Upper lobe of right lung (tissue), 1 donor: ENCODE data around the gene RNF7. TPM values are rescaled to one million over a fixed set of nuclear protein-coding genes. Genes with fewer than 3 reads are reported as not detected.

ENCODE experiments used
- ATAC-seq: fragments of 200-7000 bp; cut with Tn5 transposase; one replicate; pipeline ENCODE4 v1.9.1; 2020; ENCODE audit warnings: mild to moderate bottlenecking, moderate library complexity
- DNase-seq: peaks from one replicate; pipeline ENCODE4 v3.0.0-alpha.2; 2020
- H3K27ac ChIP-seq: fragments of 200-600 bp; one replicate; pipeline ENCODE4 v1.8.0; 2022
- H3K27me3 ChIP-seq: fragments of 200-600 bp; one replicate; pipeline ENCODE4 v1.8.0; 2022; ENCODE audit warnings: mild to moderate bottlenecking
- H3K36me3 ChIP-seq: fragments of 200-600 bp; one replicate; pipeline ENCODE4 v1.8.0; 2022
- H3K4me1 ChIP-seq: fragments of 200-600 bp; one replicate; pipeline ENCODE4 v1.8.0; 2022
- H3K4me3 ChIP-seq: fragments of 200-600 bp; one replicate; pipeline ENCODE4 v1.8.0; 2022; ENCODE audit warnings: mild to moderate bottlenecking
- H3K9me3 ChIP-seq: fragments of 200-600 bp; one replicate; pipeline ENCODE4 v1.8.0; 2022
- CTCF ChIP-seq: fragments of 200-600 bp; IDR thresholded peaks from one replicate; pipeline ENCODE4 v1.8.0; 2022; ENCODE audit warnings: antibody characterized with exemption
- intact Hi-C: fragments of 100-400 bp; cut with DNase I; formaldehyde crosslinking; loops from one replicate; pipeline ENCODE4 v1.11.0; 2022
- total RNA-seq: library from RNA; stranded (reverse); fragmentation: NEBNext Ultra II Directional; extraction: Animal tissue kit (Norgen Biotek cat#: 25700); gene quantifications from one replicate; pipeline ENCODE4 v1.2.1, GENCODE V29; 2021
- donor health status: DM: no; HTN: yes; CAD: no; lungs with severe emphysema.

RNF7 gene
- total RNA-seq, 1 donor from 2014 or later, result 68.6 TPM

- Histone ChIP-seq H3K9me3 (no peaks in the 10 kb centered on the region), H3K4me3 (no peak overlapping the region), H3K27me3 (no peaks in the 10 kb centered on the region), H3K27ac (no peak overlapping the region), H3K36me3 (no peaks in the 10 kb centered on the region), H3K4me1 (no peaks in the 10 kb centered on the region)
- intact Hi-C loops, result no loop called here
- no peak for ATAC-seq
- DNase-seq, result no peak
- TF ChIP-seq CTCF, result no peak
Observed at GRCh38 chr3:141764465-141764864, 26.4 kb downstream of the RNF7 start.

- Histone ChIP-seq H3K4me1 (no peaks in the 10 kb centered on the region), H3K9me3 (no peaks in the 10 kb centered on the region), H3K36me3 (no peaks in the 10 kb centered on the region), H3K27ac (no peak overlapping the region), H3K4me3 (no peak overlapping the region), H3K27me3 (no peaks in the 10 kb centered on the region)
- ATAC-seq, result no peak
- intact Hi-C loops, result no loop called here
- DNase-seq, result no peak
- TF ChIP-seq CTCF, result no peak
Observed at GRCh38 chr3:141764986-141765385, 26.9 kb downstream of the RNF7 start.

- no peak overlapping the region for H3K27ac ChIP-seq
- no peak for TF ChIP-seq CTCF
- no peaks in the 10 kb centered on the region for H3K36me3 ChIP-seq
- intact Hi-C loops, result no loop called here
- H3K4me1 ChIP-seq, result no peaks in the 10 kb centered on the region
- no peaks in the 10 kb centered on the region for H3K27me3 ChIP-seq
- ATAC-seq (no peak), DNase-seq (no peak)
- no peak overlapping the region for H3K4me3 ChIP-seq
- H3K9me3 ChIP-seq, result no peaks in the 10 kb centered on the region
Observed at GRCh38 chr3:141767066-141767465, 29.0 kb downstream of the RNF7 start.

GRCh38 chr3:141769221-141769894 lies 31.3 kb downstream of the RNF7 start:
- no peak overlapping the region for H3K27ac ChIP-seq
- no peak for TF ChIP-seq CTCF
- H3K36me3 ChIP-seq, result no peaks in the 10 kb centered on the region
- no peak overlapping the region for H3K4me3 ChIP-seq
- H3K4me1 ChIP-seq, result no peaks in the 10 kb centered on the region
- DNase-seq (no peak), ATAC-seq (no peak)
- no peaks in the 10 kb centered on the region for H3K9me3 ChIP-seq
- H3K27me3 ChIP-seq, result no peaks in the 10 kb centered on the region
- intact Hi-C loops, result no loop called here

GRCh38 chr3:141773676-141774075 lies 35.6 kb downstream of the RNF7 start:
- intact Hi-C loops, result no loop called here
- Histone ChIP-seq H3K27me3 (no peaks in the 10 kb centered on the region), H3K4me1 (no peaks in the 10 kb centered on the region), H3K9me3 (no peaks in the 10 kb centered on the region), H3K27ac (no peak overlapping the region), H3K4me3 (no peak overlapping the region), H3K36me3 (no peaks in the 10 kb centered on the region)
- DNase-seq (no peak), ATAC-seq (no peak)
- TF ChIP-seq CTCF, result no peak

GRCh38 chr3:141776376-141776775 lies 38.3 kb downstream of the RNF7 start:
- Histone ChIP-seq H3K27ac (no peak overlapping the region), H3K4me1 (no peaks in the 10 kb centered on the region), H3K27me3 (no peaks in the 10 kb centered on the region), H3K36me3 (no peaks in the 10 kb centered on the region), H3K9me3 (no peaks in the 10 kb centered on the region), H3K4me3 (no peak overlapping the region)
- no peak for TF ChIP-seq CTCF
- intact Hi-C loops, result no loop called here
- ATAC-seq (no peak), DNase-seq (no peak)
